Right lobe of liver (tissue), 6 donors: ENCODE results near the gene SYT3. TPM values are rescaled to one million over a fixed set of nuclear protein-coding genes. Genes with fewer than 3 reads are reported as not detected.

Experiments used
- ATAC-seq, 4 donors: fragments of 200-7000 bp; cut with Tn5 transposase; one replicate each; pipeline ENCODE4 v1.9.1; 2020; ENCODE audit warnings: mild to moderate bottlenecking in 4 of 4, moderate library complexity in 4 of 4
- DNase-seq, 3 donors: peaks; one replicate each; pipeline ENCODE4 v3.0.0-alpha.2; 2020
- H3K27ac ChIP-seq, 3 donors: fragments of 200-600 bp; one replicate each; pipeline ENCODE4 v1.8.0; 2022
- H3K27me3 ChIP-seq, 2 donors: fragments of 200-600 bp; one replicate each; pipeline ENCODE4 v1.8.0; 2022
- H3K36me3 ChIP-seq, 4 donors: fragments of 200-600 bp; sonication (generic) in 1 of 4; one replicate each; pipeline versions ENCODE4 v1.5.1 to v1.8.0; 2017 to 2022; ENCODE audit warnings: control low read depth in 1 of 4
- H3K4me1 ChIP-seq, 4 donors: fragments of 200-600 bp; sonication (generic) in 1 of 4; one replicate each; pipeline versions ENCODE4 v1.5.1 to v1.8.0; 2017 to 2022; ENCODE audit warnings: control low read depth in 1 of 4
- H3K4me3 ChIP-seq, 3 donors: fragments of 200-600 bp; one replicate each; pipeline ENCODE4 v1.8.0; 2022
- H3K9me3 ChIP-seq, 4 donors: fragments of 200-600 bp; sonication (generic) in 1 of 4; one replicate each; pipeline versions ENCODE4 v1.5.1 to v1.8.0; 2017 to 2022; ENCODE audit warnings: control low read depth in 1 of 4
- CTCF ChIP-seq, 4 donors: fragments of 200-600 bp in 3 of 4; fragments of 450-650 bp in 1 of 4; IDR thresholded peaks; one replicate each; pipeline versions ENCODE4 v1.5.1 to v1.8.0; 2016 to 2022; ENCODE audit warnings: antibody characterized with exemption in 4 of 4, mild to moderate bottlenecking in 2 of 4
- POLR2A ChIP-seq: fragments of 450-650 bp; IDR thresholded peaks from one replicate; pipeline ENCODE4 v1.6.1; 2017; ENCODE audit warnings: antibody characterized with exemption, mild to moderate bottlenecking
- WGBS: methylation state at CpG from one replicate; pipeline ENCODE4 v1.1.6; 2018; ENCODE audit warnings: low coverage, low lambda C conversion rate; ENCODE audit not compliant: insufficient coverage; ENCODE audit errors: missing lambda C conversion rate; 5-methylcytosine and 5-hydroxymethylcytosine counted together
- intact Hi-C, 2 donors: fragments of 100-400 bp; cut with DNase I; formaldehyde crosslinking; loops; one replicate each; pipeline versions ENCODE4 v1.11.2 to v1.14.1; 2022
- total RNA-seq, 6 experiments: library from RNA; depleted of rRNA in 2 of 6; stranded (reverse); fragments of >200 nt in 2 of 6; fragmentation: NEBNext Ultra II Directional in 3 of 6; extraction: Animal tissue kit (Norgen Biotek cat#: 25700) in 3 of 6; gene quantifications; one replicate each; pipeline versions ENCODE4 v1.1.0 to v1.2.4, GENCODE V29; 2016 to 2023
- donor health status: DM: no; HTN: yes; CAD: no.
- donor health status: DM: no; HTN: no; CAD: no.
- donor health status: DM: no; HTN: no; CAD: no.
- donor health status: DM: no; HTN: yes; CAD: no.
- donor health status: DM: no; HTN: yes; CAD: no.

SYT3 gene
- total RNA-seq, 6 experiments from 2014 or later = not detected

- no CpG with 5 or more reads among the region's 49 CpGs for WGBS
- TF ChIP-seq CTCF (IDR thresholded peaks at IDR 0.05) (no peak), POLR2A (no peak)
- Histone ChIP-seq H3K36me3 (no peaks in the 10 kb centered on the region), H3K4me3 (no peak overlapping the region), H3K27ac (no peak overlapping the region), H3K9me3 (no peaks in the 10 kb centered on the region), H3K4me1 (no peaks in the 10 kb centered on the region), H3K27me3 (peaks cover 7 to 18% of the 10 kb centered on the region in 2 donors)
- no peak for ATAC-seq
- no peak for DNase-seq
- intact Hi-C loops = no loop called here
These were observed 28.7 kb upstream of the SYT3 start for GRCh38 chr19:50668416-50668815.

GRCh38 chr19:50667759-50668231, 28.1 kb upstream of the SYT3 start:
- Histone ChIP-seq H3K4me3 (no peak overlapping the region), H3K27ac (no peak overlapping the region)

GRCh38 chr19:50667177-50667758, 27.6 kb upstream of the SYT3 start:
- Histone ChIP-seq H3K4me1 (no peaks in the 10 kb centered on the region), H3K4me3 (no peak overlapping the region), H3K9me3 (no peaks in the 10 kb centered on the region), H3K27ac (no peak overlapping the region), H3K36me3 (no peaks in the 10 kb centered on the region), H3K27me3 (peaks cover 7 to 18% of the 10 kb centered on the region in 2 donors)
- intact Hi-C loops = no loop called here
- WGBS = no CpG with 5 or more reads among the region's 56 CpGs
- ATAC-seq = no peak
- no peak for TF ChIP-seq CTCF (IDR thresholded peaks at IDR 0.05)
- TF ChIP-seq POLR2A = no peak
- no peak for DNase-seq

More at GRCh38 chr19:50667759-50668231, 28.1 kb upstream of the SYT3 start:
- no peaks in the 10 kb centered on the region for H3K36me3 ChIP-seq
- intact Hi-C loops = no loop called here
- H3K4me1 ChIP-seq = no peaks in the 10 kb centered on the region
- DNase-seq (no peak), ATAC-seq (no peak)
- 0% methylated on average over 5 of the region's 58 CpGs for WGBS
- peaks cover 7 to 18% of the 10 kb centered on the region in 2 donors for H3K27me3 ChIP-seq
- no peaks in the 10 kb centered on the region for H3K9me3 ChIP-seq
- no peak for TF ChIP-seq POLR2A
- TF ChIP-seq CTCF (IDR thresholded peaks at IDR 0.05) = no peak

- ATAC-seq = no peak
- no peak for TF ChIP-seq CTCF (IDR thresholded peaks at IDR 0.05)
- TF ChIP-seq POLR2A = no peak
- H3K27ac ChIP-seq = no peak overlapping the region
- intact Hi-C loops = no loop called here
- H3K9me3 ChIP-seq = no peaks in the 10 kb centered on the region
- no peaks in the 10 kb centered on the region for H3K36me3 ChIP-seq
- peaks cover 7 to 18% of the 10 kb centered on the region in 2 donors for H3K27me3 ChIP-seq
- 24% methylated on average over 10 of the region's 47 CpGs for WGBS
- no peak overlapping the region for H3K4me3 ChIP-seq
- DNase-seq = no peak
- no peaks in the 10 kb centered on the region for H3K4me1 ChIP-seq
These were observed 26.9 kb upstream of the SYT3 start for GRCh38 chr19:50666346-50667176.
